M059J (cell line): ENCODE measurements around the gene CDK5RAP2. TPM values are rescaled to one million over a fixed set of nuclear protein-coding genes. Genes with fewer than 3 reads are reported as not detected.
"Not testable (repeated sequence)": the region's sequence is repeated elsewhere in the genome, so short reads cannot be mapped to it uniquely, and the experiment has no call there.

Experiments
- DNase-seq: peaks from one replicate; pipeline ENCODE4 v3.0.0-alpha.2; 2012; ENCODE audit warnings: low read depth
- total RNA-seq: library from RNA; depleted of rRNA; stranded (reverse); fragments of >200 nt; shearing (Covaris generic); gene quantifications from 2 replicates; pipeline ENCODE4 v1.2.3, GENCODE V29; 2014

CDK5RAP2 gene
- total RNA-seq, 1 experiment from 2014 or later, result 32.6 TPM

DNA sequence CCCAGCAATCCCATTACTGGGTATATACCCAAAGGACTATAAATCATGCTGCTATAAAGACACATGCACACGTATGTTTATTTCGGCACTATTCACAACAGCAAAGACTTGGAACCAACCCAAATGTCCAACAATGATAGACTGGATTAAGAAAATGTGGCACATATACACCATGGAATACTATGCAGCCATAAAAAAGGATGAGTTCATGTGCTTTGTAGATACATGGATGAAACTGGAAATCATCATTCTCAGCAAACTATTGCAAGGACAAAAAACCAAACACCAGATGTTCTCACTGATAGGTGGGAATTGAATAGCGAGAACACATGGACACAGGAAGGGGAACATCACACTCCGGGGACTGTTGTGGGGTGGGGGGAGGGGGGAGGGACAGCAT, 64.0 kb downstream of the CDK5RAP2 start:
- not testable (repeated sequence) for DNase-seq

- DNase-seq, result not testable (repeated sequence)
Observed at GRCh38 chr9:120515481-120515880, 64.5 kb downstream of the CDK5RAP2 start.

DNA sequence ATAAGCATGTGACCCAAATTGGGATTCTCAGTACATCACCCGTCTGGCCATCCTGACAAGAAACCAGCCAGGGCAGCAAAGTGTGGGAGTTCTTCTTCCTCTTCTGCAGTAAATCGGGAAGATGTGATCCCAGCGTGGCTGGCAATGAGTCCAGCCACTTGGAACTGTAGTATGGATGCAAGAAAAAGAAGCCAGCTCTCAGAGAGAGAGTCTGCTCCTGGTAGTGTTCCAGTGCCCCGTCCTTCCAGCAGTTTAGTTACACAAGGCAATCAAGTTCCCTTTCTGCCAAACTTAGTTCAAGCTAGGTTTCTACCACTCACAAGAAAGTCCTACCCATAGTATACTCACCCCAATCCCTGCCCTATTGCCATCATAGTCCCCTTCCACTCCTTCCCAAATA, 65.6 kb downstream of the CDK5RAP2 start:
- DNase-seq, result no peak

DNA sequence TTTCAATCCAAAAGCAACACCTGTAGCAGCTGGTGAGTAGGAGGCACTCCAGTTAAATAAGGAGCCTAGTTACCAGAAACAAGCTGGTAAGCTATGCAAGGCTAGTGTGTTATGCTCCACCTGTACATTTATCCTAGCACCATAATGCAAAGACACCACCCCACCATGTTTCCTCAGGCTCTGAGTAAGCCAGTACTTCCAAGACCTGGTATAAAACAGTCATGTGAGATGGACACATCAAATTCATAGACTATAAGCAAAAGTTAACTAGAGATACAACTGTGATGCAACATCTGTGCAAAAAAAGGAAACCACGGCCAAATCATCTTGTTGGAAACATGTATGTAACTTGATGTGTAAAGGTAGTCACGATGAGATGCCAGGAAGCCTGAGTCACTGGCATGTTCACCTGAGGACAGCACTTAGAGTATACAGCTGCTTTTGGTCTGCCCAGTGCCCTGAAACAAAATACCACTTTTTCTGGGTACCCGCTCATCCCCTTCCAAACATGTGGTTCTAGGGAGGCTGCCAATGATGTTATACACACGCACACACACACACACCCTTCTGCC, 66.1 kb downstream of the CDK5RAP2 start:
- DNase-seq, result no peak

GRCh38 chr9:120510816-120511215, 69.2 kb downstream of the CDK5RAP2 start:
- DNase-seq, result no peak

DNA sequence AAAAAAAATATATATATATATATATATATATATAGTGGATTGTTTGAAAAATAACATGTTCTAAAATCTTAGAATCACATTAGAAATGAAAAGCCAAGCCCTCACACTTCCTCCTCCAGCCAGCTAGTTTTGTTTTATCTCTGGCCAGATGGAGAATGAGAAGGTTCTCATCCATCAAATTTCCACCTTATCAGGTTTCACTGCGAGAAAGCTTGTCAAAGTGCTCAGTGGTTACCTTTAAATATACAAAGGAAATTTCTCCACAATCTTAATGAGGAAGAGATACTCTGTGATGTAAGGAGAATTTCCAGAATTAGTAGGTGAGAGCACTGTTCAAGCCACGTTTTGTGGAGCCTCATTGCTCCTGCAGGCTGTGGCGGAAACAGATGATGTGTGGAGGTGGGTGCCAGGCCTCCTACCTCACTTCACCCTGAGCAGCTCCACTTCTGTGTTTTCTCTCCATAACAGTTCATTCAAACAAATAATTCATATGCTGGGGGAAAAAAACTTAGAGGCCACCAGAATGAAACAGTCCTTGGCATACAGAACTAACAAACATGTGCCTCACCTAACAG, 71.9 kb downstream of the CDK5RAP2 start:
- no peak for DNase-seq

DNA sequence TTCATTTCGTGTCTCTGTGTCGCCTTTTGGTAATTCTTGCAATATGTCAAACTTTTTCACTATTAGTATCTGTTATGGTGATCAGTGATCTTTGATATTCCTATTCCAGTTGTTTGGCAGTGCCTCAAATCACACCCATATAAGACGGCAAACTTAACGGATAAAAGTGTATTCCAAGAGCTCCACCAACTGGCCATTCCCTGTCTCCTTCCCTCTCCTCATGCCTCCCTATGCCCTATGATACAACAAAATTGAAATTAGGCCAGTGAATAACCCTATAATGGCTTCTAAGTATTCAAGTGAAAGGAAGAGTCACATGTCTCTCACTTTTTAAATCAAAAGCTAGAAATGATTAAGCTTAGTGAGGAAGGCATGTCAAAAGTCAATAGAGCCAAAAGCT, 74.8 kb downstream of the CDK5RAP2 start:
- DNase-seq, result no peak

DNA sequence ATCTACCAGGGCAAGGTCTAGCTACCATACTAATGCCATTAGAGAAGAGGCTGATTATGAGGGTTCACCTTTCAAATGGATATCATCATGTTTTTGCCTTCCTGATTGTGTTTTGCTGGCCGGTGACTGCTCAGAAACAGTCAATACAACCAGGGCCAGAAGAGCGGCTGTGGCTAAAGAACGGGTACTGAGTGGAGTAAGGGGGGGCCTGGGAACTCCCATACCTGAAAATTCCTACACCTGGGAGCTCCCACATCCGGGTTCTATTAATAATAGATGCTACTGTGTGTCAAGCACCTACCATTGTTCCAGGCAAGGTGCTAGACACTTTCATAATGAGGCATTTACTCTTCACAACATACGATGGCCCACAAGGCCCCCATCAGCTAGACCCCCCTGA, 79.2 kb downstream of the CDK5RAP2 start:
- no peak for DNase-seq

GRCh38 chr9:120497865-120498264, 82.1 kb downstream of the CDK5RAP2 start:
- not testable (repeated sequence) for DNase-seq

DNA sequence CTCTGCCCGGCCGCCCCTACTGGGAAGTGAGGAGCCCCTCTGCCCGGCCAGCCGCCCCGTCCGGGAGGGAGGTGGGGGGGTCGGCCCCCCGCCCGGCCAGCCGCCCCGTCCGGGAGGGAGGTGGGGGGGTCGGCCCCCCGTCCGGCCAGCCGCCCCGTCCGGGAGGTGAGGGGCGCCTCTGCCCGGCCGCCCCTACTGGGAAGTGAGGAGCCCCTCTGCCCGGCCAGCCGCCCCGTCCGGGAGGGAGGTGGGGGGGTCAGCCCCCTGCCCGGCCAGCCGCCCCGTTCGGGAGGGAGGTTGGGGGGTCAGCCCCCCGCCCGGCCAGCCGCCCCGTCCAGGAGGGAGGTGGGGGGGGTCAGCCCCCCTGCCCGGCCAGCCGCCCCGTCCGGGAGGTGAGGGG, 83.5 kb downstream of the CDK5RAP2 start:
- DNase-seq, result not testable (repeated sequence)

DNA sequence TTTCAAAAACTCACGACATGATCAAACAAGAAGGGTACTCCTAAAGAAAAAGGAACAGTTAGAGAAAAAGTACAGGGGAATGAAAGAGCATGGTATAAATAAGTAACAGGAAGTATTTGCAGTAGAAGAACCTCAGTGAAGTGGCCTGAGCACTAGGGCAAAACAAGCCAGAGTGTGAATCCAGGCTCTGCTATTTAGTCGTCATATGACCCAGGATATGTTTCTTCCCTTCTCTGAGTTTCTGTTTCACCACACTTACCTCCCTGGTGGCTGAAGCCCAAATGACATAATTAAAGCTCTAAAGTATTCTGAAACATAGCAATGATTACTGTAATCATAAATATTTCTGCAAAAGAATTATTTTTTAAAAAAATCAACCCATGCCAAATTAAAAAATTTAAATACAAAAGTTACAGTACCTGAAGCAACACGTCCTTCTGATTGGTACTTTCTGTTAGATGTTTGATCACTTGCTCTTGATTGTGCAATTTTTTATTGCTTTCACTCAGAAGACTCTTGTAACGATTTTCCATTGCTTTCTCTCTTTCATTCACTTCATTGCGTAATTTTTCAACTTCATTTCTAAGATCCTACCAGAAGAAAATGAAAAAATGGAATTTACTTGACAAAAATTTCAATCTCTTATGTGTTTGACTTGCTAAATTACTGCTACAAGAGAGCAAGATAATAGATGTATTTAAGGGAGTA, 88.9 kb downstream of the CDK5RAP2 start:
- no peak for DNase-seq

DNA sequence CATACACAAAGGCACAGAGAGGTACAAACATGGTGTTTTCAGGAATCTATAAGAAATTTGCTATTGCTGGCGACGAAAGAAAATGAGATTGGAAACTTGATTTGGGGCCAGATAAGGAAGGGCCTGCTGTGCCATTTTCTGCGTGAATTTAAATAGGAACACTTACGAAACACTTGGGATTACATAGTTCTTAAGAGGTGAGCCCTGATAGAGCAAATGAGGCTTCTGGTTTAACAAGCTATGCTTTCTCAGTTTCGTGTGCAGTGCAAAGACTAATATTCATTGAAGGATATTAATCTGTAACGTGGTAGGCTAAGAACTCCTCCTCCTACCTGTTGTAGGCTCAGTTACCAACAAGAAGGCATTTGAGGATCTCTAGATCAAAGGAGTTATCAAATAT, 93.1 kb downstream of the CDK5RAP2 start:
- no peak for DNase-seq

DNA sequence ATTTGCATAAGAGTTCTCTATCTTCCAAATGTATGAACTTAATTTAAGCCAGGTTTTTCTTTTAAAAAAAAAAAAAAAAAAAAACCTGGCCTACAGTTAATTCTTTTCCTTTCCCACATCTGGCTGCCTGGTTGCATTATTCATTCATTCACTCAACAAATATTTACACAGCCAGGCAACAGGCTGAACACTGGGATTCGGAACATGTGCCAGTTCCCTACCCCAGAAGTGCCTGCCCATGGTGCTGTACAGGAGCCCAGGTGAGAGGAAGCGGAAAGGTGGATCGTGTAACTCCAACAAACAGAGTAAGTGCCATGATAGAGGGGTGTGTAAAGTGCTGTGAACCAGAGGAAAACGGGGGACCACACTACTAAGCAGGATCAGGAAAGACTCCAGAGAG, 93.6 kb downstream of the CDK5RAP2 start:
- DNase-seq, result no peak

- DNase-seq, result no peak
Observed at GRCh38 chr9:120485788-120486187, 94.2 kb downstream of the CDK5RAP2 start.

- no peak for DNase-seq
Observed at GRCh38 chr9:120484162-120484561, 95.8 kb downstream of the CDK5RAP2 start.

DNA sequence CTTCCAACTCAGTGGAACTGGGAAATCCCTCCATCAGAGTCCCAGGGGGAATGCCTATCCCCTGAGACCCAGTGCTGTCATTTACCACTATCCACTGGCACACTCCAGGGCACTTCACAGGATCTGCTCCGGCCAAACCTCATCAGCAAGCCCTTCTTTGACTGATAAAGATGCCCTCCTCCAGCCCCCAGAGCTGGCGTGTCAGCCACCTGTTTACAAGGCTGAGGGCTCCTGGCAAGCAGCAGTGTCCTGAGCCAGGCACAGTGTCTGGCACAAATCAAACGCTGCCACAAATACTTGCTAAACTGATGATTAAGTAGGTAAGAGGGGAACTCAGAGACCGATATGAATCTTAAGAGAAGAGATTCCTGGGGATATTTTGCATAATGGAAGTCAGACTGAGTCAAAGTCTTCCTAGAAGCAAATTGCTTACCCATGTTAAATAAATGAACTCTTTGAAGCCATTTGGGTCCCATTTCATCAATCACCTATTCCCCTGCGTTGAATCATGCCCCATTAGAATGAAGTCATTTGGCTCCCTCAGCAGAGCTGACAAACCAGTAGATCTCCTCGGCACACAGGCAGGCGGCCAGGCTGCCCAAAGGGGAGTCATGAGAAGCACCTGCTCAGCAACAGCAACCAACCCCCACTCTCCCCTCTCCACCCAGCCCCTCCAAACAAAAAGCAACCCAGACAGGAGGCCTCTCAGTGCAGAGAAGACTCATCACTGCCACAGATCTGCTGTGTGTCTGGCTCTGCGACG, 97.4 kb downstream of the CDK5RAP2 start:
- no peak for DNase-seq

GRCh38 chr9:120481846-120482245, 98.1 kb downstream of the CDK5RAP2 start:
- DNase-seq, result no peak

- peak; percentile 31 for DNase-seq
Observed at GRCh38 chr9:120481248-120481647, 98.7 kb downstream of the CDK5RAP2 start.

GRCh38 chr9:120480707-120481106, 99.3 kb downstream of the CDK5RAP2 start:
- peak; percentile 74 for DNase-seq

DNA sequence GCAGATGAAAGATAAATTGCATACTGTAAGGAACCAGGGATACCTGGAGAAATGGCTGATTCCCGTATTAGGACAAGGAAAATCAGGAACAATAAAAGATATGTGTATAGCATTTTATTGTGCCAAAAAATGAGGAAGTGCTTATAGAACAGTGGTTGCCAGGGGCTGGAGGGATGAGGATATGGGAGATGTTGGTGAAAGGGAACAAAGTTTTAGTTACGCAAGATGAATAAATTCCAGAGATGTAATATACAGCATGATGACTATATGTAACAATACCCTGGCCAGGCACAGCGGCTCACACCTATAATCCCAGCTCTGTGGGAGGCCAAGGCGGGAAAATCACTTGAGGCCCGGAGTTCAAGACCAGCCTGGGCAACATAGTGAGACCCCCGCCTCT, 101.8 kb downstream of the CDK5RAP2 start:
- peak; percentile 13 for DNase-seq

DNA sequence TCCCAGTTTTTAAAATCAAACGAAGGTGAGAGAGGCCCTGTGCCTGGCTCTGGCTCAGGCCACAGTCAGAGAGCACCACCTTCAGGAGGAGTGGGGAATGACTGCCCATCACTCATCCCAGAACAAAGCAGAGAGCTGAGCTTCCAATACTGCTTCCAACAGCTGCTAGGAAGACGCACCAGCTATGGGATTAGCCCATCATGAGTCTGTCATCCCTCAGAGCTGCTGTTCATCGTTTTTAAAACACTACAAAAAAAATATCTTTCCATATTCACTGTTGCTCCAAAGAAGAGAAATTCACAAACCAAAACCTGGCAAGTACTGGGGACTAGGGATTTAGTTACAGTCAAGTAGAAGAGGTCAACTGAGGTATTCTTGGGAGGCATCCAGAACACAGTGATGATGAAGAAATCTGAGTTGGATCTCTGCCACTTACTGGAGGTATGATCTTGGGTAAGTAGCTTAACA, 102.4 kb downstream of the CDK5RAP2 start:
- peak; percentile 92 for DNase-seq

- DNase-seq, result no peak
Observed at GRCh38 chr9:120475341-120475740, 104.6 kb downstream of the CDK5RAP2 start.
